Measurements from ENCODE around the gene FGF9.

FGF9 gene

GRCh38 chr13:21637296-21637695 lies 33.6 kb upstream of the FGF9 start:
- ATAC-seq = peak; percentile 53; the same call in 2 of the 3 replicates
- TF ChIP-seq ISL1 (CRISPR knock-in tag; IDR thresholded peaks at IDR 0.05) (no peak), ZNF8 (CRISPR knock-in tag; IDR thresholded peaks at IDR 0.05) (no peak), BACH2 (CRISPR knock-in tag; IDR thresholded peaks at IDR 0.05; ENCODE audit: borderline replicate concordance) (no peak), RARB (CRISPR knock-in tag; IDR thresholded peaks at IDR 0.05) (no peak), CSRNP3 (CRISPR knock-in tag; IDR thresholded peaks at IDR 0.05) (no peak), PPARA (CRISPR knock-in tag; IDR thresholded peaks at IDR 0.05; ENCODE audit: borderline replicate concordance) (no peak), ZC3H10 (CRISPR knock-in tag; IDR thresholded peaks at IDR 0.05) (no peak), ZFP30 (CRISPR knock-in tag; IDR thresholded peaks at IDR 0.05) (no peak)
- TF ChIP-seq, protein P1, sequence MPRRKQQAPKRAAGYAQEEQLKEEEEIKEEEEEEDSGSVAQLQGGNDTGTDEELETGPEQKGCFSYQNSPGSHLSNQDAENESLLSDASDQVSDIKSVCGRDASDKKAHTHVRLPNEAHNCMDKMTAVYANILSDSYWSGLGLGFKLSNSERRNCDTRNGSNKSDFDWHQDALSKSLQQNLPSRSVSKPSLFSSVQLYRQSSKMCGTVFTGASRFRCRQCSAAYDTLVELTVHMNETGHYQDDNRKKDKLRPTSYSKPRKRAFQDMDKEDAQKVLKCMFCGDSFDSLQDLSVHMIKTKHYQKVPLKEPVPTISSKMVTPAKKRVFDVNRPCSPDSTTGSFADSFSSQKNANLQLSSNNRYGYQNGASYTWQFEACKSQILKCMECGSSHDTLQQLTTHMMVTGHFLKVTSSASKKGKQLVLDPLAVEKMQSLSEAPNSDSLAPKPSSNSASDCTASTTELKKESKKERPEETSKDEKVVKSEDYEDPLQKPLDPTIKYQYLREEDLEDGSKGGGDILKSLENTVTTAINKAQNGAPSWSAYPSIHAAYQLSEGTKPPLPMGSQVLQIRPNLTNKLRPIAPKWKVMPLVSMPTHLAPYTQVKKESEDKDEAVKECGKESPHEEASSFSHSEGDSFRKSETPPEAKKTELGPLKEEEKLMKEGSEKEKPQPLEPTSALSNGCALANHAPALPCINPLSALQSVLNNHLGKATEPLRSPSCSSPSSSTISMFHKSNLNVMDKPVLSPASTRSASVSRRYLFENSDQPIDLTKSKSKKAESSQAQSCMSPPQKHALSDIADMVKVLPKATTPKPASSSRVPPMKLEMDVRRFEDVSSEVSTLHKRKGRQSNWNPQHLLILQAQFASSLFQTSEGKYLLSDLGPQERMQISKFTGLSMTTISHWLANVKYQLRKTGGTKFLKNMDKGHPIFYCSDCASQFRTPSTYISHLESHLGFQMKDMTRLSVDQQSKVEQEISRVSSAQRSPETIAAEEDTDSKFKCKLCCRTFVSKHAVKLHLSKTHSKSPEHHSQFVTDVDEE (CRISPR knock-in tag; IDR thresholded peaks at IDR 0.05) = no peak

GRCh38 chr13:21638319-21639282 lies 32.3 kb upstream of the FGF9 start:
- TF ChIP-seq ZNF8 (CRISPR knock-in tag; IDR thresholded peaks at IDR 0.05) = no peak
- TF ChIP-seq ZFP30 (CRISPR knock-in tag; IDR thresholded peaks at IDR 0.05) = no peak
- TF ChIP-seq POU6F1 (CRISPR knock-in tag; IDR thresholded peaks at IDR 0.05; ENCODE audit: borderline replicate concordance, low read depth) = no peak
- no peak for TF ChIP-seq BACH2 (CRISPR knock-in tag; IDR thresholded peaks at IDR 0.05; ENCODE audit: borderline replicate concordance)
- TF ChIP-seq, protein P2, sequence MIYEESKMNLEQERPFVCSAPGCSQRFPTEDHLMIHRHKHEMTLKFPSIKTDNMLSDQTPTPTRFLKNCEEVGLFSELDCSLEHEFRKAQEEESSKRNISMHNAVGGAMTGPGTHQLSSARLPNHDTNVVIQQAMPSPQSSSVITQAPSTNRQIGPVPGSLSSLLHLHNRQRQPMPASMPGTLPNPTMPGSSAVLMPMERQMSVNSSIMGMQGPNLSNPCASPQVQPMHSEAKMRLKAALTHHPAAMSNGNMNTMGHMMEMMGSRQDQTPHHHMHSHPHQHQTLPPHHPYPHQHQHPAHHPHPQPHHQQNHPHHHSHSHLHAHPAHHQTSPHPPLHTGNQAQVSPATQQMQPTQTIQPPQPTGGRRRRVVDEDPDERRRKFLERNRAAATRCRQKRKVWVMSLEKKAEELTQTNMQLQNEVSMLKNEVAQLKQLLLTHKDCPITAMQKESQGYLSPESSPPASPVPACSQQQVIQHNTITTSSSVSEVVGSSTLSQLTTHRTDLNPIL (CRISPR knock-in tag; IDR thresholded peaks at IDR 0.05; ENCODE audit: low read depth) = no peak
- TF ChIP-seq SNAI2 (CRISPR knock-in tag; IDR thresholded peaks at IDR 0.05) = no peak
- TF ChIP-seq CSDC2 (CRISPR knock-in tag; IDR thresholded peaks at IDR 0.05) = no peak
- TF ChIP-seq PATZ1 (CRISPR knock-in tag; IDR thresholded peaks at IDR 0.05; ENCODE audit: borderline replicate concordance) = no peak
- no peak for TF ChIP-seq ESRRG (CRISPR knock-in tag; IDR thresholded peaks at IDR 0.05)
- no peak for TF ChIP-seq ZNF565 (CRISPR knock-in tag; conservative IDR thresholded peaks at IDR 0.05; ENCODE audit: low read depth)
- TF ChIP-seq ARNTL (CRISPR knock-in tag; IDR thresholded peaks at IDR 0.05; ENCODE audit: borderline replicate concordance, low read depth) = no peak
- TF ChIP-seq GLIS3 (CRISPR knock-in tag; IDR thresholded peaks at IDR 0.05) = no peak
- TF ChIP-seq, protein P1 (CRISPR knock-in tag; IDR thresholded peaks at IDR 0.05) = no peak
- no peak for TF ChIP-seq TOX (CRISPR knock-in tag; IDR thresholded peaks at IDR 0.05; ENCODE audit: borderline replicate concordance)
- no peak for TF ChIP-seq OSR1 (CRISPR knock-in tag; IDR thresholded peaks at IDR 0.05)
- TF ChIP-seq TCF4 (CRISPR knock-in tag; IDR thresholded peaks at IDR 0.05; ENCODE audit: borderline replicate concordance) = no peak
- TF ChIP-seq ZFP3 (CRISPR knock-in tag; IDR thresholded peaks at IDR 0.05) = no peak
- 0 out of 3 replicates have a peak, but pooled peaks have one; percentile 37 for ATAC-seq
